ENCODE results near the gene NHLRC1. TPM values are rescaled to one million over a fixed set of nuclear protein-coding genes. Genes with fewer than 3 reads are reported as not detected.

The NHLRC1 gene
- total and polyA plus RNA-seq, 2 of the 8 experiments (the other 6 are each of a cell fraction or from before 2014, with no cell fraction given): 0.57 to 0.58 TPM

DNA sequence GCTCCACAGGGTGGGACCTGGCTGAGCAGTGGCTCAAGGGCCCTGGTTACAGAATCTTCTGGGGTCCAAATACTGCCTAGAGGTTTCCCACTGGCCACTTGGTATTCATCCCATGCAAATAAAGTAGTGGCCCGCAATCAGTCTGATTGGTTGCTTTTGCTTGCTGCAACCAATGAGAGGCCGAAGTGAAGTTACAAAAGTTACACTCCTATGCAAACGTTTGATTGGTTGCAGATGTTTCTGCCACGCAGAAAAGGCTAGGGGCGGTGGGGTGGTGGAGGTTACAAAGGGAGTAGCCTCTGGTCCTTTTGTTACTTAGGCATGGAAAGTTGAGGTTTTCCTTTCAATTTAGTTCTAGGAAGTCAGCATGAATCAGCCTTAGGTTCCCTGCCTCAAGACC, 3.6 kb upstream of the NHLRC1 start:
- Histone ChIP-seq H3K4me1 (replicated peaks in 1 of 4; ENCODE audit: control insufficient read depth in 3 of 4, insufficient read depth in 4 of 4, low read length in 3 of 4) (peaks cover 0 to 7% (median 3%) of the 10 kb centered on the region in 4 experiments; a peak in 4 of 7 replicates), H2AFZ (ENCODE audit: low read length) (no peak overlapping the region), H4K91ac (replicated peaks; ENCODE audit: insufficient read length, low read length) (no peak overlapping the region), H2BK5ac (ENCODE audit: low read depth, low read length) (no peak overlapping the region), H2BK12ac (ENCODE audit: low read depth, low read length) (no peak overlapping the region), H4K5ac (ENCODE audit: insufficient read length, low read depth, low read length) (no peak overlapping the region), H2BK120ac (replicated peaks; ENCODE audit: low read depth, low read length) (no peak overlapping the region), H3K23ac (ENCODE audit: insufficient read length) (no peak overlapping the region), H3K9me3 (ENCODE audit: insufficient read depth in 2 of 2, low read depth in 1 of 2, low read length in 1 of 2) (peaks cover 0 to 4% of the 10 kb centered on the region in 2 experiments; a peak in 1 of 4 replicates), H3K36me3 (ENCODE audit: control insufficient read depth in 2 of 4, insufficient read depth in 4 of 4, low read length in 3 of 4) (no peaks in the 10 kb centered on the region; a peak in 3 of 8 replicates), H4K8ac (ENCODE audit: extremely low read depth, insufficient read depth, low read length) (no peak overlapping the region), H3K18ac (ENCODE audit: extremely low read depth, low read length) (no peak overlapping the region), H3K79me1 (ENCODE audit: low read depth, low read length) (no peaks in the 10 kb centered on the region), H3K4me3 (ENCODE audit: extremely low read depth in 1 of 4, insufficient read depth in 2 of 4, low read depth in 3 of 4, low read length in 4 of 4) (no peak overlapping the region), H3K27me3 (replicated peaks in 1 of 4; ENCODE audit: control insufficient read depth in 3 of 4, extremely low read depth in 1 of 4, insufficient read depth in 3 of 4, low read length in 3 of 4) (peaks cover 0 to 20% (median 12%) of the 10 kb centered on the region in 4 experiments; a peak in 5 of 7 replicates), H3K56ac (replicated peaks; ENCODE audit: insufficient read length, low read depth, low read length) (no peak overlapping the region), H3K9ac (replicated peaks in 1 of 4; ENCODE audit: extremely low read depth in 1 of 4, low read depth in 3 of 4, low read length in 3 of 4) (no peak overlapping the region), H3K23me2 (ENCODE audit: low read depth, low read length) (peaks cover 3% of the 10 kb centered on the region; the same call in 1 of the 2 replicates), H3K4me2 (ENCODE audit: insufficient read depth in 1 of 2, low read depth in 2 of 2, low read length in 2 of 2) (no peak overlapping the region), H2BK20ac (ENCODE audit: low read length) (no peak overlapping the region), H2BK15ac (ENCODE audit: low read length) (no peak overlapping the region), H4K20me1 (replicated peaks in 1 of 2; ENCODE audit: control insufficient read depth in 1 of 2, insufficient read depth in 2 of 2, low read length in 2 of 2) (no peaks in the 10 kb centered on the region), H3K4ac (replicated peaks; ENCODE audit: insufficient read length, low read depth, low read length) (no peak overlapping the region), H3K27ac (ENCODE audit: low read depth, low read length) (no peak overlapping the region), H2AK5ac (ENCODE audit: low read depth, low read length) (no peak overlapping the region), H3K14ac (ENCODE audit: insufficient read length) (no peak overlapping the region), H3K79me2 (ENCODE audit: control insufficient read depth in 1 of 2, insufficient read depth in 2 of 2, low read length in 2 of 2) (no peaks in the 10 kb centered on the region)
- DNase-seq (ENCODE audit: low read depth in 1 of 2, low spot score in 2 of 2) (no peak), FAIRE-seq (no peak)
- WGBS, 2 experiments (ENCODE audit: extremely low coverage in 1 of 2, insufficient coverage in 1 of 2, insufficient read length in 1 of 2, insufficient replicate concordance in 2 of 2, low coverage in 1 of 2, low lambda C conversion rate in 2 of 2, missing lambda C conversion rate in 1 of 2): 62% methylated on average over 5 of the region's 5 CpGs; no CpG with 5 or more reads in 1 of the 2 experiments
- TF ChIP-seq GABPA (IDR thresholded peaks at IDR 0.05; ENCODE audit: borderline replicate concordance, insufficient read depth, low read length) (no peak), NRF1 (IDR thresholded peaks at IDR 0.05; ENCODE audit: low read depth, low read length) (no peak), SIN3A (conservative IDR thresholded peaks at IDR 0.05 in 1 of 2, IDR thresholded peaks at IDR 0.05 in 1 of 2; ENCODE audit: low read depth in 1 of 2, low read length in 2 of 2) (no peak), EP300 (IDR thresholded peaks at IDR 0.05; ENCODE audit: borderline replicate concordance in 1 of 2, low read depth in 2 of 2, low read length in 2 of 2) (no peak), SP4 (IDR thresholded peaks at IDR 0.05; ENCODE audit: low read length) (no peak), SRF (IDR thresholded peaks at IDR 0.05; ENCODE audit: low read depth, low read length) (no peak), RBBP5 (IDR thresholded peaks at IDR 0.05; ENCODE audit: borderline replicate concordance, low read depth, low read length) (no peak), SAP30 (IDR thresholded peaks at IDR 0.05; ENCODE audit: insufficient read depth, insufficient replicate concordance, low read length) (no peak), SP1 (IDR thresholded peaks at IDR 0.05; ENCODE audit: low read depth, low read length) (no peak), JUND (IDR thresholded peaks at IDR 0.05; ENCODE audit: low read length) (no peak), TAF7 (optimal IDR thresholded peaks at IDR 0.05; ENCODE audit: borderline replicate concordance, low read depth, low read length) (no peak), HDAC2 (IDR thresholded peaks at IDR 0.05; ENCODE audit: borderline replicate concordance in 1 of 2, low read depth in 2 of 2, low read length in 2 of 2) (no peak)
- CTCF ChIA-PET (ENCODE audit: partially characterized antibody): interaction anchor here (0.8 to 5.1 kb wide), 3 partner anchors 13 to 322 kb away, joined by 3 to 27 read pairs (median 4); no protein-coding TSS in a partner anchor
- POLR2A ChIA-PET (ENCODE audit: partially characterized antibody): no interaction called here
